Uterus (tissue), 4 donors: ENCODE data around the gene SGIP1. TPM values are rescaled to one million over a fixed set of nuclear protein-coding genes. Genes with fewer than 3 reads are reported as not detected.

ENCODE experiments used
- DNase-seq, 2 donors: peaks; one replicate each; pipeline ENCODE4 v3.0.0-alpha.2; 2019 to 2020
- H3K27ac ChIP-seq, 2 donors: fragments of 200-600 bp; sonication (generic); 1 replicate in 1 of 2; 2 replicates in 1 of 2; pipeline ENCODE4 v1.5.1; 2016 to 2018
- H3K27me3 ChIP-seq, 2 donors: fragments of 200-600 bp; sonication (generic); one replicate each; pipeline ENCODE4 v1.5.1; 2018 to 2019; ENCODE audit warnings: control low read depth in 1 of 2
- H3K36me3 ChIP-seq, 2 donors: fragments of 200-600 bp; sonication (generic); one replicate each; pipeline ENCODE4 v1.5.1; 2019; ENCODE audit warnings: control low read depth in 1 of 2
- H3K4me1 ChIP-seq, 2 donors: fragments of 200-600 bp; sonication (generic); one replicate each; pipeline ENCODE4 v1.5.1; 2018 to 2019; ENCODE audit warnings: control low read depth in 1 of 2
- H3K4me3 ChIP-seq, 2 donors: fragments of 200-600 bp; sonication (generic); 1 replicate in 1 of 2; 2 replicates in 1 of 2; pipeline ENCODE4 v1.5.1; 2018 to 2019; ENCODE audit warnings: mild to moderate bottlenecking in 1 of 2
- H3K9me3 ChIP-seq, 2 donors: fragments of 200-600 bp; sonication (generic); one replicate each; pipeline ENCODE4 v1.5.1; 2019; ENCODE audit warnings: control low read depth in 1 of 2
- POLR2A ChIP-seq, 2 donors: fragments of 450-650 bp; IDR thresholded peaks; one replicate each; pipeline ENCODE4 v1.6.1; 2016; ENCODE audit warnings: antibody characterized with exemption in 2 of 2, mild to moderate bottlenecking in 1 of 2, moderate library complexity in 1 of 2
- intact Hi-C: fragments of 100-400 bp; cut with DNase I; formaldehyde crosslinking; loops from one replicate; pipeline ENCODE4 v1.15.1; 2023; ENCODE audit warnings: low total_unique reads
- total RNA-seq, 4 donors: library from RNA; depleted of rRNA in 3 of 4; stranded (reverse); fragments of >200 nt in 3 of 4; gene quantifications; one replicate each; pipeline versions ENCODE4 v1.1.0 to v1.2.4, GENCODE V29; 2014 to 2023
- TF ChIP-seq, protein P1 (sequence below), 4 experiments: fragments of 200-600 bp in 2 of 4; fragments of 450-650 bp in 2 of 4; sonication (generic) in 2 of 4; IDR thresholded peaks; one replicate each; pipeline ENCODE4 v1.5.1; 2016 to 2019; ENCODE audit warnings: antibody characterized with exemption in 4 of 4, mild to moderate bottlenecking in 2 of 4, moderate library complexity in 1 of 4
- donor health status: DM: yes; HTN: yes; CAD: no.

SGIP1 gene
- total RNA-seq, 4 donors from 2014 or later, result 2.8 to 23.0 (median 6.4) TPM

DNA sequence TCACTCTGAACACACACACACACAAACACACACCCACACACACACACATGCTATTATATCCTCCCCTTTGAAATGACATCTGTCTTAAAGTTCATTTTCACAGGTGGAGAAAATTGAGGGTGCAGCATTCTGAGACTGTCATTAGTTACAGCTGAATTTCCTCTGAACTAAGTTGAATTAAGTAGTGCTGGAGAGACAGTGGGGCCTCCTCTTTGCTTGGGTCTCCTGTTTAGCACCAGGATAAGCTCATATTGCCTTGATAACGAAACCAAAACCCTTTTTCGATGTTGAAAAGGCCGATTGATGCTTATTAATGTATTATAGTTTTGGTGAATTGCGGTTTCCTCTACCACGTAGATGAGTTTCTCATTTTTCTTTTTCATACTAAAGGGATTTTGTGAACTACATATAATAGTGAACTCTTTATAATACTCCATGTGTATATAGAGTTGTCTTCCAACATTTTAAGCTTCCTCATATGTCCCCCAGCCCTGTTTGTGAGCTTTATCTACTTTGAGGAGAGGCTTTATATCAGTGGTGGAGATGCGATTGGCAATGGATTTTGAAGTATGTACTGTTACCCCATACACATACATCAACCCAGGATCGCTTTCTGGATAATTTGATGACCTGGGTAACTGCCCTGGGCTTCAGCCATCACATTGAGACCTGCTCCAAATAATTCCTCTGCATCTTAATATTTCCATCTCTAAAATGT, 235.7 kb downstream of the SGIP1 start:
- Histone ChIP-seq H3K36me3 (no peaks in the 10 kb centered on the region), H3K4me1 (no peaks in the 10 kb centered on the region), H3K9me3 (no peaks in the 10 kb centered on the region), H3K27ac (no peak overlapping the region), H3K27me3 (no peaks in the 10 kb centered on the region), H3K4me3 (no peak overlapping the region)
- intact Hi-C loops, result no loop called here
- DNase-seq, result no peak
- TF ChIP-seq, protein P1, sequence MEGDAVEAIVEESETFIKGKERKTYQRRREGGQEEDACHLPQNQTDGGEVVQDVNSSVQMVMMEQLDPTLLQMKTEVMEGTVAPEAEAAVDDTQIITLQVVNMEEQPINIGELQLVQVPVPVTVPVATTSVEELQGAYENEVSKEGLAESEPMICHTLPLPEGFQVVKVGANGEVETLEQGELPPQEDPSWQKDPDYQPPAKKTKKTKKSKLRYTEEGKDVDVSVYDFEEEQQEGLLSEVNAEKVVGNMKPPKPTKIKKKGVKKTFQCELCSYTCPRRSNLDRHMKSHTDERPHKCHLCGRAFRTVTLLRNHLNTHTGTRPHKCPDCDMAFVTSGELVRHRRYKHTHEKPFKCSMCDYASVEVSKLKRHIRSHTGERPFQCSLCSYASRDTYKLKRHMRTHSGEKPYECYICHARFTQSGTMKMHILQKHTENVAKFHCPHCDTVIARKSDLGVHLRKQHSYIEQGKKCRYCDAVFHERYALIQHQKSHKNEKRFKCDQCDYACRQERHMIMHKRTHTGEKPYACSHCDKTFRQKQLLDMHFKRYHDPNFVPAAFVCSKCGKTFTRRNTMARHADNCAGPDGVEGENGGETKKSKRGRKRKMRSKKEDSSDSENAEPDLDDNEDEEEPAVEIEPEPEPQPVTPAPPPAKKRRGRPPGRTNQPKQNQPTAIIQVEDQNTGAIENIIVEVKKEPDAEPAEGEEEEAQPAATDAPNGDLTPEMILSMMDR (IDR thresholded peaks at IDR 0.05), result no peak
- no peak for TF ChIP-seq POLR2A (IDR thresholded peaks at IDR 0.05)

DNA sequence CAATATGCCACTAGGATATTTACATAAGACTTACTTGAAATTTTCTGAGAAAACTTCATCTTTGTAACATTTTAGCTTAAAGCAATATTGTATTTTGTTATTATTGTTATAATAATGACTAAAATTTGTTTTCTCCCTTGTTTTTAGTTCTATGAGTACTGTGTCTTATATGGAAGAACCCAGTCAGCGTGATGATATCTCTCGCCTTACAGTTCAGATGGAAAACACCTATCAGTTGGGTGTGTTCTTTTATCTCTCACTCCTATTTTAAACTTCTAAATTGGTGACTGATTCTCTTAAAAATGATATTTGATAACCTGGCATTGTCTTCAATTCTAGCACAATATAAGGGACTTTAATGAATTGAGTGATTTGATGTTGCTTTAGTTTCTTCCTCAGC, 236.3 kb downstream of the SGIP1 start:
- Histone ChIP-seq H3K4me1 (no peaks in the 10 kb centered on the region), H3K9me3 (no peaks in the 10 kb centered on the region), H3K27me3 (no peaks in the 10 kb centered on the region), H3K4me3 (no peak overlapping the region), H3K27ac (no peak overlapping the region), H3K36me3 (no peaks in the 10 kb centered on the region)
- intact Hi-C loops, result no loop called here
- DNase-seq, result no peak
- TF ChIP-seq, protein P1 (IDR thresholded peaks at IDR 0.05), result no peak
- no peak for TF ChIP-seq POLR2A (IDR thresholded peaks at IDR 0.05)

DNA sequence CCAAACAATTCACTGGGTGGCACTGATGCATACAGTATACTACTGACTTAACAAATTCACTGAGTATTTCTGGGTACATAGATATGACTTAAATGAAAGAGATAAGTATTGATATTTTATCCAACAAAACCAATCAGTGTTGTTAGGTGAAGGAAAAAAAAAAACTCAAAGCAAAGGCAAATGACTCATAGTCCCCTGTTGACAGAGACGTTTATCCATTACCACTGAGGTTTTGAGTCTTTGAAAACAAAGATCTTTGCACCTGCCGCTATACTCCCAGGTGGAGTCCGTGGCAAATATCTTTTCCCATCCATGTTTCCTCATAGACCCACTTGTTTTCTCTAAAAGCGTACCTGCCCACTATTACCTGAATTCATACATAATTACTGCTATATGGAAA, 236.7 kb downstream of the SGIP1 start:
- no peak for DNase-seq
- TF ChIP-seq, protein P1 (IDR thresholded peaks at IDR 0.05), result no peak
- TF ChIP-seq POLR2A (IDR thresholded peaks at IDR 0.05), result no peak
- Histone ChIP-seq H3K27ac (no peak overlapping the region), H3K4me3 (no peak overlapping the region), H3K36me3 (no peaks in the 10 kb centered on the region), H3K9me3 (no peaks in the 10 kb centered on the region), H3K4me1 (no peaks in the 10 kb centered on the region), H3K27me3 (no peaks in the 10 kb centered on the region)
- intact Hi-C loops, result no loop called here

DNA sequence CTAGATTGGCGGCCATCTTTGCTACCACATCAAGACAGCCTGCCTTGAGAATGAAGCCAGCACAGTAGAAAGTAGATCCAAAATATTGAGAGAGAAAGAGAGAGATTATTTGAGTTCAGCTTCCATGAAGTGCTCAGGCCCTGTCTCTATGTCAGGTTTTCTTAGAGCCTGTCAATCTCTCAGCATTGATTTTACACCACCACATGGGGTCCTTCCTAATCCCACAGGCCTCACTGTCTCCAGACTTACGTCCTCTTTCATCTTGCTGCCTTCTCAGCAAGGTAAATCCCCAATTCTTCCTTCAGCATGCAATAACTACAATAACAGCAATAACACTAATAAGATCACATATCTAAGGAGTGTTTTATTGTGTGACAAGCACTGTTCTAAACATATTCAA, 239.3 kb downstream of the SGIP1 start:
- Histone ChIP-seq H3K27me3 (no peaks in the 10 kb centered on the region), H3K4me3 (no peak overlapping the region), H3K27ac (no peak overlapping the region), H3K9me3 (no peaks in the 10 kb centered on the region), H3K4me1 (no peaks in the 10 kb centered on the region), H3K36me3 (no peaks in the 10 kb centered on the region)
- TF ChIP-seq, protein P1 (IDR thresholded peaks at IDR 0.05), result no peak
- no peak for TF ChIP-seq POLR2A (IDR thresholded peaks at IDR 0.05)
- no peak for DNase-seq
- intact Hi-C loops, result no loop called here

DNA sequence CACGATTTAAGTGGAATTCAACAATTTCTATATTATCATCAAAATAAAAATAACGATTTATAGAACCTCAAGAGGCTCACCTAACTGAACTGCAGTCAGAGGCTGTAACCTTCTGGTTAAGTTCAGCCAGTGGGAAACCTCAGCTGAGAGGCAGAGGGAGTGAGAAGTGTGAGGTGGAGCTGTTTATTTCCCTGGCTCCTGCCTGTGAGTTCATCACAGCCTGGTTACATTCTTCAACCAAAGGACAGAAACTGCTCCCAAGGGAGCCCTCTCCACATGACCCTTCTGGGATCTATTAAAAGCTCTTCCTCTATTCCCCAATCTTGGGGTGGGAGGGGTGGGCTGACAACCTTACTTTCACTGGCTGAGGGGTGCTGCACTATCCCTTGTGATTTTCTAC, 240.5 kb downstream of the SGIP1 start:
- no peaks in the 10 kb centered on the region for H3K9me3 ChIP-seq
- H3K4me1 ChIP-seq, result no peaks in the 10 kb centered on the region
- H3K27me3 ChIP-seq, result no peaks in the 10 kb centered on the region
- DNase-seq, result no peak
- no peak overlapping the region for H3K27ac ChIP-seq
- intact Hi-C loops, result no loop called here
- TF ChIP-seq, protein P1 (IDR thresholded peaks at IDR 0.05), result no peak
- TF ChIP-seq POLR2A (IDR thresholded peaks at IDR 0.05), result no peak
- H3K36me3 ChIP-seq, result no peaks in the 10 kb centered on the region
- H3K4me3 ChIP-seq, result no peak overlapping the region
